ENCODE results near the gene GARNL3. TPM values are rescaled to one million over a fixed set of nuclear protein-coding genes. Genes with fewer than 3 reads are reported as not detected.

The GARNL3 gene, protein sequence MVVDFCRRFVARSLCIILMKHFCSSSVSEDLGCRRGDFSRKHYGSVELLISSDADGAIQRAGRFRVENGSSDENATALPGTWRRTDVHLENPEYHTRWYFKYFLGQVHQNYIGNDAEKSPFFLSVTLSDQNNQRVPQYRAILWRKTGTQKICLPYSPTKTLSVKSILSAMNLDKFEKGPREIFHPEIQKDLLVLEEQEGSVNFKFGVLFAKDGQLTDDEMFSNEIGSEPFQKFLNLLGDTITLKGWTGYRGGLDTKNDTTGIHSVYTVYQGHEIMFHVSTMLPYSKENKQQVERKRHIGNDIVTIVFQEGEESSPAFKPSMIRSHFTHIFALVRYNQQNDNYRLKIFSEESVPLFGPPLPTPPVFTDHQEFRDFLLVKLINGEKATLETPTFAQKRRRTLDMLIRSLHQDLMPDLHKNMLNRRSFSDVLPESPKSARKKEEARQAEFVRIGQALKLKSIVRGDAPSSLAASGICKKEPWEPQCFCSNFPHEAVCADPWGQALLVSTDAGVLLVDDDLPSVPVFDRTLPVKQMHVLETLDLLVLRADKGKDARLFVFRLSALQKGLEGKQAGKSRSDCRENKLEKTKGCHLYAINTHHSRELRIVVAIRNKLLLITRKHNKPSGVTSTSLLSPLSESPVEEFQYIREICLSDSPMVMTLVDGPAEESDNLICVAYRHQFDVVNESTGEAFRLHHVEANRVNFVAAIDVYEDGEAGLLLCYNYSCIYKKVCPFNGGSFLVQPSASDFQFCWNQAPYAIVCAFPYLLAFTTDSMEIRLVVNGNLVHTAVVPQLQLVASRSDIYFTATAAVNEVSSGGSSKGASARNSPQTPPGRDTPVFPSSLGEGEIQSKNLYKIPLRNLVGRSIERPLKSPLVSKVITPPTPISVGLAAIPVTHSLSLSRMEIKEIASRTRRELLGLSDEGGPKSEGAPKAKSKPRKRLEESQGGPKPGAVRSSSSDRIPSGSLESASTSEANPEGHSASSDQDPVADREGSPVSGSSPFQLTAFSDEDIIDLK
- 1 to 10 TPM; 2.5 to 3.5 TPM for total RNA-seq
- 0.25 TPM for polyA plus RNA-seq

DNA sequence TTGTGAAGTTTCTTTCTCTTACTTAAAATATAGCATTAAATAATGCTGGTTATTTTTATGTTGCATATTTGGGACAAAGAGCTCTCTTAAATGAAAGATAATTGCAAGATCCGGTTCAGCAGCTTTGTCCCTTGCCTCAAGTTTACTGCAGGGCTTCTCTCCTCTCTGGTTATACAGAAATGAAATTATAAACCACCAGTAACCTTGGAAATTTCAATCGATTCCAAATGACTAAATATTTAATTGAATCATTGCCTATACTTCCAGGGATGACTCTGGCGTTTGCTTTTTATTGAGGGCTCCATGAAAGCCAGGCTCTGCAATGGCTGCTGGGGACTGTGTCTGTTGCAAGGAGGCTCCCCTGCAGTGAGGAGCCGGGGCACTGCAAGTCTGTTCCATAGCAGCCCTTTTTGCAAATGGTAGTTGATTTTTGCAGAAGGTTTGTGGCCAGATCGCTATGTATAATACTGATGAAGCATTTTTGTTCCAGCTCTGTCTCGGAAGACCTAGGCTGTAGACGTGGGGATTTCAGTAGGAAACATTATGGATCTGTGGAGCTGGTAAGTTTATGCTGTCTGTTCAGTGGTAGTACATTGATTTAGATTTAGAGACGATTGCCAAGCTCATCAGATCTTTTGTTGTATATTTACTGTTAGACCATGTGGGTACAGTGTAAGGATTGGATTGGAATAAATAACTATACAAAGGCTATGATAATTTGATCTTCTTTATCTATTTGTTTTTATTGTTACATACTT, at the start of gene GARNL3:
Gene GARNL3 (plus strand): TSS at position 313 of the 758 bp plus-strand sequence. CDS start 104 bp downstream, at position 417.
- ChIA-PET CTCF (no interaction called here), POLR2A (no interaction called here)
- no peak within 1 kb of the TSS for H3K4me3 Mint-ChIP-seq
- Histone ChIP-seq H3K27me3 (ENCODE audit: insufficient read depth, low read length, poor library complexity, severe bottlenecking) (no peaks in the 10 kb centered on the region), H3K9me3 (ENCODE audit: low read length) (no peaks in the 10 kb centered on the region), H3K4me3 (ENCODE audit: low read length) (no peak within 1 kb of the TSS), H3K4me1 (ENCODE audit: insufficient read depth, low read length) (no peaks in the 10 kb centered on the region), H3K36me3 (ENCODE audit: insufficient read depth, low read length) (no peaks in the 10 kb centered on the region), H3K27ac (ENCODE audit: low read depth, low read length) (no peak within 1 kb of the TSS)
- no peaks in the 10 kb centered on the region for H3K9me3 Mint-ChIP-seq
- H3K27ac Mint-ChIP-seq, result peak within 1 kb of the TSS in 1 of 8 donors; percentile 5
- DNase-seq, result no peak
- no peaks in the 10 kb centered on the region for H3K4me1 Mint-ChIP-seq
- peaks cover 0 to 6% of the 10 kb centered on the region in 2 donors for H3K27me3 Mint-ChIP-seq
- H3K36me3 Mint-ChIP-seq, result no peaks in the 10 kb centered on the region

DNA sequence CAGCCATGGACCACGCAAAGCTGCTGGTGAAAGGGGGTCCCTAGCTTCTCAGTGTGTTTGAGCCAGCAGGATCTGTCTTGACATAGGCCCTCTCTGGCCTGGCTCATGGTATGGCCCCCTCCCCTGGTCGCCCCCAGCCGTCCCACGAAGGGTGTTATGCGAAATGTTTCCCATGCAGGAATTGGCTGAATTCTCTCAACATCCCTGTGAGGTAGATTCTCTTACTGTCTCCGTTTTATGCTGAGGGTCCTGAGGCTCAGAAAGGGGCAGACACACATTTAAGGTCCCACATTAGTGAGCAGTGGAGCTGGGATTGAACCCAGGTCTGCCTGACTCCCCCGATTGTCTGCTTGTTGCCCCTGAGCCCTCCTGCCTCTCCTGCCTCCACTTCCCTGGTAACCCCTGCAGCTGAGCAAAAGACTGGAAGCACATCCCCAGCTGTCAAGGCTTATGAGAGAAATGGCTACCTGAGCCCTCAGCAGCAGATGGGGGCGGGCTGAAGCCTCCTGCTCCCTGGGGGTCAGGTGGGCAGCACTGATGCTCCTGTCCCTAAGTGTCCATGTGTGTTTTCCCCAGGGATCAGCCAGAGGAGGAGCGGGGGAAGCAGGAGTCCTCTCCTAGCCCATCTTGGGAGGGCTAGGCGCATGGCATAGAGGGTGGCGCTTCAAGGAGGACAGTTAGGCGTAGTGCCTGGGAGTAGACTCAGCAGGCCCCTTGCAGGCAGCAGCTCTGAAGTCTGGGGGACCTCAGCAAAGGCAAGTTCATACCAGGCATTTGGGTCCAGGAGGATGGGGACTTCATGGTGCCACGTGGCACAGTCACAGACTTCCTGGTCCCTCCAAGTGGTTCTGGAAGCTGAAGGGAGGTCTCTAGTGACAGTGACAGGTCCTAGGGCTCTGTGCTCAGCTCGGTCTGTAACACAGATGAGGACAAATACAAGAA, 49.0 kb upstream of the GARNL3 start:
- Histone ChIP-seq H3K9me3 (ENCODE audit: low read length) (no peaks in the 10 kb centered on the region), H3K27ac (ENCODE audit: low read depth, low read length) (no peak overlapping the region), H3K4me3 (ENCODE audit: low read length) (no peak overlapping the region), H3K27me3 (ENCODE audit: insufficient read depth, low read length, poor library complexity, severe bottlenecking) (peaks cover 3% of the 10 kb centered on the region), H3K36me3 (ENCODE audit: insufficient read depth, low read length) (no peaks in the 10 kb centered on the region), H3K4me1 (ENCODE audit: insufficient read depth, low read length) (no peaks in the 10 kb centered on the region)
- no peaks in the 10 kb centered on the region for H3K9me3 Mint-ChIP-seq
- H3K27ac Mint-ChIP-seq, result peak overlapping the region in 1 of 8 donors; percentile 25
- POLR2A ChIA-PET, result no interaction called here
- CTCF ChIA-PET, result interaction anchor here (0.8 to 2.0 kb wide), 10 partner anchors 9 to 707 kb away, joined by 3 to 19 read pairs (median 4); partner anchors contain the start of genes SLC2A8 and ZNF79
- peaks cover 0 to 1% of the 10 kb centered on the region in 2 donors for H3K27me3 Mint-ChIP-seq
- H3K4me1 Mint-ChIP-seq, result peaks cover 0 to 4% (median 3%) of the 10 kb centered on the region in 3 donors
- H3K4me3 Mint-ChIP-seq, result no peak overlapping the region
- DNase-seq, result no peak
- H3K36me3 Mint-ChIP-seq, result no peaks in the 10 kb centered on the region

DNA sequence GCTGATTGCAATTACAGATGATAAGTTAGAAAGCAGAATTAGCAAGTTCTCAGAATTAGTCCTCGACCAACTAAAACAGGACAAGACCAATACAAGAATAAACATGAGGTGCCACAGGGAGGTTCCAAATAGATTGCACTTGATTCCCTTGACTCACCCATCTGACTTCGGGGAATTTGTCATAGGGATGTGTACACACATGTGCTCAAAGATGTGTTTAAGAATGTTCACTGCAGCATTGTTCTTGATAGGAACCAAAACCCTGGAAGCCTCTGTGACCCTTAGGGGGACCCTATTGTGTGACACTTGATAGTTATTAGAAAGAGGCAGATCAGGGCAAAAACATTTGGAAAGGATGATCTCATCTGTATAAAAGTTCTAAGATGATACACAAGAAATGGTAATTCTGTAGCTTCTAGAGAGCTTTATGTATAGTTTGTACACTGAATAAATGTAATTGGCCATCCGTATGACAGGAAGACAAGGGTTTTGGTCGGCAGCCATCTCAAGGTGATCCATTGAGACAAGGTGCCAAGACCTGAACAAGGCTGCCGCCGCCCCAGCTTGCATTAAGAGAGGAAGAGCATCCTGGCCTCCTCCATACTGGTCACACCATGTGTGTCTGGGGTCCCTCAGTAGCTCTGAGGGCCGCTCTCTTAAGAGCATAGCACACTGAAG, 48.2 kb upstream of the GARNL3 start:
- H3K4me3 ChIP-seq (ENCODE audit: low read length), result no peak overlapping the region
- no peak overlapping the region for H3K4me3 Mint-ChIP-seq
- no peak overlapping the region for H3K27ac Mint-ChIP-seq
- ChIA-PET CTCF (interaction anchor here (2.0 kb wide), 1 partner anchor 8 kb away, joined by 19 read pairs; no protein-coding TSS in a partner anchor), POLR2A (no interaction called here)
- H3K4me1 Mint-ChIP-seq, result peaks cover 4 to 5% (median 5%) of the 10 kb centered on the region in 3 donors
- no peak for DNase-seq
- no peaks in the 10 kb centered on the region for H3K9me3 Mint-ChIP-seq
- H3K36me3 ChIP-seq (ENCODE audit: insufficient read depth, low read length), result no peaks in the 10 kb centered on the region
- no peaks in the 10 kb centered on the region for H3K9me3 ChIP-seq (ENCODE audit: low read length)
- peaks cover 1% of the 10 kb centered on the region for H3K4me1 ChIP-seq (ENCODE audit: insufficient read depth, low read length)
- H3K27ac ChIP-seq (ENCODE audit: low read depth, low read length), result no peak overlapping the region
- H3K36me3 Mint-ChIP-seq, result no peaks in the 10 kb centered on the region
- H3K27me3 Mint-ChIP-seq, result no peaks in the 10 kb centered on the region
- H3K27me3 ChIP-seq (ENCODE audit: insufficient read depth, low read length, poor library complexity, severe bottlenecking), result peaks cover 3% of the 10 kb centered on the region

DNA sequence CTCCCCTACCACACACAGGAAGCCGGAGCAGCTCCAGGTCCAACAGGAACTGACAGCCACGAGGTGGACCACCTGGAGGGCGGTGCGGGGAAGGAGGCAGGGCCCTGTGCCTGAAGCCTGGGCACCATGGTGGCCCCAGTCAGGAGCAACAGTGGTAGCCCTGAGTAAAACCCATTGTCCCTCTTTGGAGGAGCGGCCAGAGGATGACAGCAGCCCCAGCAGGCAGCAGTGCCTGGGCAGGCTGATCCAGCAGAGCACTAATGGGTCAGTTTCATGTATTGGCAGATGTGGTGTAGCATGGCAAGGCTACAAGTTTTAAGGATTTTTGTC, 47.7 kb upstream of the GARNL3 start:
- H3K4me3 ChIP-seq (ENCODE audit: low read length), result no peak overlapping the region
- no peak for DNase-seq
- H3K9me3 ChIP-seq (ENCODE audit: low read length), result no peaks in the 10 kb centered on the region
- ChIA-PET CTCF (no interaction called here), POLR2A (no interaction called here)
- Mint-ChIP-seq H3K4me1 (peaks cover 9 to 10% (median 9%) of the 10 kb centered on the region in 3 donors), H3K9me3 (no peaks in the 10 kb centered on the region), H3K27me3 (no peaks in the 10 kb centered on the region), H3K27ac (peak overlapping the region in 1 of 8 donors; percentile 48), H3K4me3 (no peak overlapping the region), H3K36me3 (no peaks in the 10 kb centered on the region)
- peaks cover 6% of the 10 kb centered on the region for H3K4me1 ChIP-seq (ENCODE audit: insufficient read depth, low read length)
- no peak overlapping the region for H3K27ac ChIP-seq (ENCODE audit: low read depth, low read length)
- no peaks in the 10 kb centered on the region for H3K36me3 ChIP-seq (ENCODE audit: insufficient read depth, low read length)
- H3K27me3 ChIP-seq (ENCODE audit: insufficient read depth, low read length, poor library complexity, severe bottlenecking), result peaks cover 3% of the 10 kb centered on the region

DNA sequence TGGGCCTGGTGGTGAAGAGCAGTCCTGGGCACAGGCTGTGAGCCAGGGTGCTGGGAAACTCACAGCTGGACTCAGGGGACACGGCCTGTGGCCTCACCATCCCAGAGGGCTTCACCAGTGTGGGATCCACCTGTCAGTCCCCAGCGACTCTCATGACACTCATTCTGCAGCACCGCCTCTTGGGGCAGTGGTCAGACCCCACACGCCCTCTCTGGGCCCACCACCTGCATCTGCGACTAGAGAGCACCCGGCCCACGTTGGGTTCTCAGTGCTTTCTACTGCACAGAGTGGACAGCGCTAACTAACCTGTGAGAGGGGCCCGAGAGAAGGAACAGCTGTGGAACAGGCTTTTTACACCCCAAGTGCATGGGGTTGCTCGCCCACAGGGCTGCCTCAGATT, 45.8 kb upstream of the GARNL3 start:
- H3K9me3 Mint-ChIP-seq, result no peaks in the 10 kb centered on the region
- no peaks in the 10 kb centered on the region for H3K36me3 ChIP-seq (ENCODE audit: insufficient read depth, low read length)
- peaks cover 19% of the 10 kb centered on the region for H3K4me1 ChIP-seq (ENCODE audit: insufficient read depth, low read length)
- ChIA-PET CTCF (no interaction called here), POLR2A (no interaction called here)
- H3K27me3 ChIP-seq (ENCODE audit: insufficient read depth, low read length, poor library complexity, severe bottlenecking), result no peaks in the 10 kb centered on the region
- H3K27ac ChIP-seq (ENCODE audit: low read depth, low read length), result no peak overlapping the region
- no peak overlapping the region for H3K27ac Mint-ChIP-seq
- H3K9me3 ChIP-seq (ENCODE audit: low read length), result no peaks in the 10 kb centered on the region
- H3K4me3 ChIP-seq (ENCODE audit: low read length), result no peak overlapping the region
- no peaks in the 10 kb centered on the region for H3K36me3 Mint-ChIP-seq
- peaks cover 16 to 29% (median 24%) of the 10 kb centered on the region in 3 donors for H3K4me1 Mint-ChIP-seq
- no peaks in the 10 kb centered on the region for H3K27me3 Mint-ChIP-seq
- no peak for DNase-seq
- no peak overlapping the region for H3K4me3 Mint-ChIP-seq

DNA sequence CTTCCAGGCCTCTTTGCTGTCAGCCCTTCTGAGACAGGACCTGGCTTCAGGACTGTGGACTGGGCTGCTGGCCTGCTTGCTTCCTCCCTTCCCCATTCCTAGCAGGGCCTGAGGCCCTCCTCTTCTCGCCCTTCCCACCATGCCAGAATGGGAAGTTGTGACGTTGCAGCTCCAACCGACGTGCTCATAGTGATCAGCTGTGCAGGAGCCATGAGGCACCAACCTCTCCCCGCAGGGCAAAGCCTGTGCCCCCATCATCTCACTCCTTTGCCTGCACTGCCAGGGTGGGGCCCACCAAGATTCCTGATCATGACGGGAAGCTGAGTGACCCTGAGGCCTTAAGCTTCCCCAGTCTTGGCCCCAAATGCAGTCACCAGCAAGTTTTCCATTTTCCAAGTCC, 45.1 kb upstream of the GARNL3 start:
- Histone ChIP-seq H3K9me3 (ENCODE audit: low read length) (no peaks in the 10 kb centered on the region), H3K4me1 (ENCODE audit: insufficient read depth, low read length) (peaks cover 24% of the 10 kb centered on the region), H3K27ac (ENCODE audit: low read depth, low read length) (no peak overlapping the region), H3K27me3 (ENCODE audit: insufficient read depth, low read length, poor library complexity, severe bottlenecking) (no peaks in the 10 kb centered on the region), H3K4me3 (ENCODE audit: low read length) (no peak overlapping the region), H3K36me3 (ENCODE audit: insufficient read depth, low read length) (no peaks in the 10 kb centered on the region)
- Mint-ChIP-seq H3K9me3 (no peaks in the 10 kb centered on the region), H3K27me3 (no peaks in the 10 kb centered on the region), H3K36me3 (peaks cover 0 to under 1% (median 0%) of the 10 kb centered on the region in 3 donors), H3K27ac (peak overlapping the region in 3 of 8 donors; percentile 1 to 64 (median 30)), H3K4me1 (peaks cover 20 to 34% (median 31%) of the 10 kb centered on the region in 3 donors), H3K4me3 (no peak overlapping the region)
- ChIA-PET POLR2A (no interaction called here), CTCF (no interaction called here)
- DNase-seq, result no peak
